Endothelial cell of umbilical vein (primary cell): ENCODE data around the gene GRM5. TPM values are rescaled to one million over a fixed set of nuclear protein-coding genes. Genes with fewer than 3 reads are reported as not detected.

Source experiments
- BruUV-seq: library from RNA; stranded (reverse); fragments of 400-500 nt; replicated peaks from 2 replicates; lab custom pipeline; 2021; lab: Mats Ljungman, UMichigan
- CTCF ChIA-PET: fragments of 300-600, 350-600 bp; sonication (Branson Sonifier 250); formaldehyde crosslinking; loops from one replicate; lab custom pipeline; 2021; ENCODE audit warnings: antibody characterized with exemption, inconsistent platforms; lab: Charles Lee
- POLR2A ChIA-PET: fragments of 300-600, 350-600 bp; sonication (Branson Sonifier 250); formaldehyde crosslinking; loops from one replicate; lab custom pipeline; 2021; ENCODE audit warnings: antibody characterized with exemption, inconsistent platforms; lab: Charles Lee
- DNase-seq: peaks from one replicate; pipeline ENCODE4 v3.0.0-alpha.2; 2011; ENCODE audit warnings: low read depth, low spot score
- FAIRE-seq: peaks from 2 replicates; lab custom pipeline; 2011; peaks lifted over from hg19 to GRCh38; lab: Jason Lieb, UNC
- H2AFZ ChIP-seq: 2 replicates; pipeline ENCODE4 v1.6.0; 2012; ENCODE audit warnings: low read depth, low read length, control low read depth, inconsistent platforms
- H3K27ac ChIP-seq: 2 replicates; pipeline ENCODE4 v1.5.1; 2011; ENCODE audit warnings: low read depth, mild to moderate bottlenecking, control low read depth, low read length, moderate library complexity; ENCODE audit not compliant: insufficient read depth
- H3K27me3 ChIP-seq, 2 experiments: 2 replicates each; pipeline versions ENCODE4 v1.6.0 to v1.6.1; 2011; ENCODE audit warnings: low read length in 2 of 2, mixed read lengths in 1 of 2; ENCODE audit not compliant: control insufficient read depth in 2 of 2, insufficient read depth in 2 of 2
- H3K36me3 ChIP-seq, 2 experiments: 2 replicates in 1 of 2; 3 replicates in 1 of 2; pipeline ENCODE4 v1.5.1; 2011; ENCODE audit warnings: low read length in 2 of 2, mild to moderate bottlenecking in 1 of 2, moderate library complexity in 1 of 2; ENCODE audit not compliant: control insufficient read depth in 2 of 2, insufficient read depth in 2 of 2; ENCODE audit errors: extremely low read depth in 1 of 2
- H3K4me1 ChIP-seq: 3 replicates; pipeline ENCODE4 v1.5.1; 2011; ENCODE audit warnings: mild to moderate bottlenecking, low read length; ENCODE audit not compliant: control insufficient read depth, insufficient read depth; ENCODE audit errors: extremely low read depth
- H3K4me2 ChIP-seq: 2 replicates; pipeline ENCODE4 v1.6.1; 2011; ENCODE audit warnings: low read length, control low read depth, mixed read lengths; ENCODE audit not compliant: insufficient read depth
- H3K4me3 ChIP-seq, 3 experiments: fragments of 200-600 bp in 1 of 3; sonication (generic), shearing (Covaris generic) in 1 of 3; replicated peaks in 1 of 3; 2 replicates each; pipeline ENCODE4 v1.5.1; 2011 to 2016; ENCODE audit warnings: control low read depth in 3 of 3, low read length in 3 of 3, mild to moderate bottlenecking in 2 of 3, inconsistent platforms in 1 of 3, low read depth in 1 of 3, moderate library complexity in 1 of 3; ENCODE audit not compliant: insufficient read depth in 1 of 3
- H3K79me2 ChIP-seq: 2 replicates; pipeline ENCODE4 v1.6.0; 2012; ENCODE audit warnings: low read length, inconsistent platforms; ENCODE audit not compliant: control insufficient read depth, insufficient read depth
- H3K9ac ChIP-seq: replicated peaks from 2 replicates; pipeline ENCODE3; 2011; ENCODE audit warnings: low read length, control low read depth; ENCODE audit not compliant: insufficient read depth; ENCODE audit errors: extremely low read depth
- H3K9me1 ChIP-seq: replicated peaks from 3 replicates; pipeline ENCODE4 v1.6.0; 2011; ENCODE audit warnings: mild to moderate bottlenecking, low read length; ENCODE audit not compliant: control insufficient read depth, insufficient read depth; ENCODE audit errors: extremely low read depth
- H3K9me3 ChIP-seq: replicated peaks from 2 replicates; pipeline ENCODE4 v1.5.1; 2012; ENCODE audit warnings: low read length, inconsistent platforms; ENCODE audit not compliant: control insufficient read depth, insufficient read depth
- H4K20me1 ChIP-seq: replicated peaks from 2 replicates; pipeline ENCODE3; 2011; ENCODE audit warnings: mild to moderate bottlenecking, low read length; ENCODE audit not compliant: control insufficient read depth, insufficient read depth; ENCODE audit errors: extremely low read depth
- EZH2 ChIP-seq: IDR thresholded peaks from 2 replicates; pipeline ENCODE4 v1.6.1; 2012; ENCODE audit warnings: borderline replicate concordance, low read depth, mild to moderate bottlenecking, moderate library complexity, low read length, inconsistent platforms; ENCODE audit not compliant: severe bottlenecking
- FOS ChIP-seq: IDR thresholded peaks from 2 replicates; pipeline ENCODE4 v1.6.1; 2011; ENCODE audit warnings: mild to moderate bottlenecking, low read length, moderate library complexity, borderline replicate concordance; ENCODE audit not compliant: insufficient read depth
- GATA2 ChIP-seq: IDR thresholded peaks from 2 replicates; pipeline ENCODE4 v1.7.0; 2011; ENCODE audit warnings: low read depth, mild to moderate bottlenecking, moderate library complexity, mixed read lengths, low read length; ENCODE audit not compliant: insufficient read length, insufficient read depth
- JUN ChIP-seq: IDR thresholded peaks from 2 replicates; pipeline ENCODE4 v1.6.1; 2011; ENCODE audit warnings: borderline replicate concordance, low read depth; ENCODE audit not compliant: insufficient read length, insufficient read depth
- MAX ChIP-seq: IDR thresholded peaks from 2 replicates; pipeline ENCODE4 v1.6.1; 2011; ENCODE audit not compliant: insufficient read depth, insufficient read length
- MYC ChIP-seq: IDR thresholded peaks from one replicate; pipeline ENCODE4 v1.6.1; 2011; ENCODE audit warnings: mild to moderate bottlenecking, low read depth, low read length
- POLR2A ChIP-seq: IDR thresholded peaks from 2 replicates; pipeline ENCODE4 v1.6.1; 2012; ENCODE audit warnings: low read depth, mild to moderate bottlenecking, control low read depth, low read length
- POLR2AphosphoS5 ChIP-seq: IDR thresholded peaks from 2 replicates; pipeline ENCODE4 v1.6.1; 2012; ENCODE audit warnings: low read depth, mild to moderate bottlenecking, control low read depth, low read length, moderate library complexity; ENCODE audit not compliant: insufficient read depth
- dilution Hi-C: fragments of 300-500 bp; cut with MboI; formaldehyde crosslinking; loops from one replicate; pipeline ENCODE4 v1.15.0; 2019; ENCODE audit warnings: low sequenced_read_pairs; ENCODE audit not compliant: extremely low pct_ligation_motif_present
- intact Hi-C: fragments of 100-400 bp; cut with micrococcal nuclease; formaldehyde crosslinking; loops from one replicate; pipeline ENCODE4 v1.10.0; 2022
- polyA plus RNA-seq, 4 experiments: library from polyadenylated mRNA; depleted of rRNA in 3 of 4; stranded (reverse) in 3 of 4; unstranded in 1 of 4; fragments of >200 nt; gene quantifications; 2 replicates each; pipeline versions ENCODE4 v1.2.1 to v1.2.3, GENCODE V29; 2011 to 2012; ENCODE audit warnings: missing spikeins in 1 of 4
- total RNA-seq: library from RNA; stranded (reverse); gene quantifications from 2 replicates; pipeline ENCODE4 v1.2.3, GENCODE V29; 2021
- TF ChIP-seq, protein P1 (sequence below), 2 donors: IDR thresholded peaks; 1 replicate in 1 of 2; 2 replicates in 1 of 2; pipeline ENCODE4 v1.5.1; 2011; ENCODE audit warnings: low read length in 2 of 2, mild to moderate bottlenecking in 2 of 2, moderate library complexity in 2 of 2, control low read depth in 1 of 2, inconsistent platforms in 1 of 2, low read depth in 1 of 2; ENCODE audit not compliant: insufficient read depth in 1 of 2; ENCODE audit errors: extremely low read depth in 1 of 2

The GRM5 gene
- total and polyA plus RNA-seq, 2 donors (not counting 3 experiments of a cell fraction or from before 2014, with no cell fraction given) = 0.10 to 0.11 TPM

DNA sequence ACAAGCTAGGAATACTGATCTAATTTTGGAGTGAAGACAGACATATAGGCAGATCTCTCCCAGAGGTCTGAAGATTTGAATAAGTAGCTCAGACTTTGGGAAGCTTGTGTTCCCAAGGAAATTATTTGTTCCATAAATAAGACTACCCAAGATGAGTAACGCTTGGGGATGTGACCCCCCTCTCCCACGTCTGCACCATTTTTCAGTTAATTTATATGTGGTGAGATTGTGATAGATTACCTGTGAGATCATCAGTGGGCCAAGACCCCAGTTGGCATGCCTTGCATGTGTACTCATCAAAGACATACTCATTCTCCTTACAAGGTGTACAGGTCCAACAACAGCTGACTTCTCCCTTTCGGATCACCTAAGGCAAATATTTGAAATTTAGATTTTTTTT lies 475.4 kb downstream of the GRM5 start:
- H3K79me2 ChIP-seq = no peaks in the 10 kb centered on the region
- TF ChIP-seq JUN (no peak), FOS (no peak)
- ChIA-PET CTCF (interaction anchor here (0.9 to 1.8 kb wide), 3 partner anchors 14 to 712 kb away, joined by 3 to 5 read pairs (median 3); no protein-coding TSS in a partner anchor), POLR2A (no interaction called here)
- no TSS peak for BruUV-seq
- dilution Hi-C loops (no loop called here), intact Hi-C loops (no loop called here)
- no peaks in the 10 kb centered on the region for H3K27me3 ChIP-seq
- H3K27ac ChIP-seq = no peak overlapping the region
- H2AFZ ChIP-seq = no peak overlapping the region
- no peaks in the 10 kb centered on the region for H3K9me3 ChIP-seq
- H3K4me1 ChIP-seq = no peaks in the 10 kb centered on the region
- no peak overlapping the region for H3K4me2 ChIP-seq
- no peaks in the 10 kb centered on the region for H3K9me1 ChIP-seq
- FAIRE-seq (no peak), DNase-seq (no peak)
- H3K9ac ChIP-seq = no peak overlapping the region
- no peaks in the 10 kb centered on the region for H3K36me3 ChIP-seq
- H3K4me3 ChIP-seq = no peak overlapping the region
- no peaks in the 10 kb centered on the region for H4K20me1 ChIP-seq

DNA sequence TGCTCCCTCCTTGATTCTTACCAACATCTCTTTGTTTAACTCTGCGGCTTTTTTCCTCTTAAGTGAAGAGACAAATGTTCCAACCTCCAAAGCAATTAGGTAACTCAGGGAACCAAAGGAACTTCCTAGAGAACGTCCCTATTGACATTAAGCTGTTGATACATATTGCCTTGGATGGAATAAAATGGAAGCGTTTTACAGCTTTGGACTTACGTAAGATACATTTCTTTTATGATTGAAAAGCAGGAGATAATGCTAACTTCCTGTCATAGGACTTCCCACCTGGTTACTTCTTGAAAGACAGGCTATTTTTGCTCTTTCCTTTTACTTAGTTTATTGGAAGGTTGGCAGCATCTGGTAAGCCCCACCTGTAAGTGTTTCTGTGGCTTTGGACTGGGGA lies 482.5 kb downstream of the GRM5 start:
- Histone ChIP-seq H3K9me3 (no peaks in the 10 kb centered on the region), H3K9ac (no peak overlapping the region), H2AFZ (no peak overlapping the region), H3K4me3 (no peak overlapping the region), H3K27me3 (no peaks in the 10 kb centered on the region), H3K9me1 (no peaks in the 10 kb centered on the region), H3K79me2 (no peaks in the 10 kb centered on the region), H4K20me1 (no peaks in the 10 kb centered on the region), H3K4me2 (no peak overlapping the region), H3K27ac (no peak overlapping the region), H3K4me1 (no peaks in the 10 kb centered on the region), H3K36me3 (no peaks in the 10 kb centered on the region)
- CTCF ChIA-PET = interaction anchor here (0.8 kb wide), 1 partner anchor 14 kb away, joined by 3 read pairs; no protein-coding TSS in a partner anchor
- DNase-seq (no peak), FAIRE-seq (no peak)
- no TSS peak for BruUV-seq
- POLR2A ChIA-PET = no interaction called here
- intact Hi-C loops = no loop called here
- dilution Hi-C loops = no loop called here
- TF ChIP-seq POLR2AphosphoS5 (no peak), MYC (no peak), FOS (no peak), GATA2 (no peak), MAX (no peak), POLR2A (no peak), JUN (no peak), EZH2 (no peak)
- TF ChIP-seq, protein P1, sequence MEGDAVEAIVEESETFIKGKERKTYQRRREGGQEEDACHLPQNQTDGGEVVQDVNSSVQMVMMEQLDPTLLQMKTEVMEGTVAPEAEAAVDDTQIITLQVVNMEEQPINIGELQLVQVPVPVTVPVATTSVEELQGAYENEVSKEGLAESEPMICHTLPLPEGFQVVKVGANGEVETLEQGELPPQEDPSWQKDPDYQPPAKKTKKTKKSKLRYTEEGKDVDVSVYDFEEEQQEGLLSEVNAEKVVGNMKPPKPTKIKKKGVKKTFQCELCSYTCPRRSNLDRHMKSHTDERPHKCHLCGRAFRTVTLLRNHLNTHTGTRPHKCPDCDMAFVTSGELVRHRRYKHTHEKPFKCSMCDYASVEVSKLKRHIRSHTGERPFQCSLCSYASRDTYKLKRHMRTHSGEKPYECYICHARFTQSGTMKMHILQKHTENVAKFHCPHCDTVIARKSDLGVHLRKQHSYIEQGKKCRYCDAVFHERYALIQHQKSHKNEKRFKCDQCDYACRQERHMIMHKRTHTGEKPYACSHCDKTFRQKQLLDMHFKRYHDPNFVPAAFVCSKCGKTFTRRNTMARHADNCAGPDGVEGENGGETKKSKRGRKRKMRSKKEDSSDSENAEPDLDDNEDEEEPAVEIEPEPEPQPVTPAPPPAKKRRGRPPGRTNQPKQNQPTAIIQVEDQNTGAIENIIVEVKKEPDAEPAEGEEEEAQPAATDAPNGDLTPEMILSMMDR (IDR thresholded peaks at IDR 0.05; ENCODE audit: extremely low read depth in 1 of 2, insufficient read depth in 1 of 2, low read depth in 1 of 2, low read length in 2 of 2) = no peak
